GF-D8 (cell line): ENCODE data around the gene DNER.
"Not testable (repeated sequence)": the region's sequence is repeated elsewhere in the genome, so short reads cannot be mapped to it uniquely, and the experiment has no call there.

Source experiments
- DNase-seq: peaks from one replicate; lab custom pipeline; 2025; lab: John Stamatoyannopoulos, UW

Gene DNER

GRCh38 chr2:229714080-229714735, at the start of gene DNER:
TSS of gene DNER (minus strand) at chr2:229714555. CDS start at chr2:229714423, 132 bp downstream.
- no peak for DNase-seq

GRCh38 chr2:229761663-229762062, 47.3 kb upstream of the DNER start:
- DNase-seq = no peak

- not testable (repeated sequence) for DNase-seq
Measured at GRCh38 chr2:229757462-229757861, 43.1 kb upstream of the DNER start.

GRCh38 chr2:229752970-229753729, 38.8 kb upstream of the DNER start:
- no peak for DNase-seq

- no peak for DNase-seq
Measured at GRCh38 chr2:229749779-229750178, 35.4 kb upstream of the DNER start.

GRCh38 chr2:229748950-229749349, 34.6 kb upstream of the DNER start:
- DNase-seq = no peak

GRCh38 chr2:229742691-229743090, 28.3 kb upstream of the DNER start:
- DNase-seq = not testable (repeated sequence)

- DNase-seq = no peak
Measured at GRCh38 chr2:229740279-229740678, 25.9 kb upstream of the DNER start.

- no peak for DNase-seq
Measured at GRCh38 chr2:229738024-229738625, 23.8 kb upstream of the DNER start.

GRCh38 chr2:229734410-229734809, 20.1 kb upstream of the DNER start:
- DNase-seq = no peak

GRCh38 chr2:229733611-229734245, 19.4 kb upstream of the DNER start:
- DNase-seq = no peak

- no peak for DNase-seq
Measured at GRCh38 chr2:229732897-229733296, 18.5 kb upstream of the DNER start.

- no peak for DNase-seq
Measured at GRCh38 chr2:229731916-229732315, 17.6 kb upstream of the DNER start.

- DNase-seq = no peak
Measured at GRCh38 chr2:229731363-229731762, 17.0 kb upstream of the DNER start.

- DNase-seq = no peak
Measured at GRCh38 chr2:229728370-229728769, 14.0 kb upstream of the DNER start.

- no peak for DNase-seq
Measured at GRCh38 chr2:229726643-229727042, 12.3 kb upstream of the DNER start.

GRCh38 chr2:229725716-229726574, 11.6 kb upstream of the DNER start:
- DNase-seq = no peak

- peak; percentile 34 for DNase-seq
Measured at GRCh38 chr2:229723192-229723591, 8.8 kb upstream of the DNER start.

- DNase-seq = no peak
Measured at GRCh38 chr2:229719926-229720647, 5.7 kb upstream of the DNER start.

GRCh38 chr2:229718057-229718456, 3.7 kb upstream of the DNER start:
- no peak for DNase-seq

GRCh38 chr2:229715895-229716507, 1.6 kb upstream of the DNER start:
- DNase-seq = no peak
